ENCODE data around the gene GTPBP6.

Gene GTPBP6

GRCh38 chrX:318739-319578 is at the start of gene GTPBP6:
Gene GTPBP6, minus strand, starts transcription at chrX:318796. Its CDS starts 9 bp downstream, at chrX:318787.
- Histone ChIP-seq H3K4me3 (ENCODE audit: low read length) (peak within 1 kb of the TSS; percentile 96), H3K4me2 (ENCODE audit: low read length) (peak within 1 kb of the TSS; percentile 95), H3K27ac (ENCODE audit: low read depth, low read length) (peak within 1 kb of the TSS; percentile 72), H3K9me2 (replicated peaks; ENCODE audit: control insufficient read depth, low read length) (no peaks in the 10 kb centered on the region), H3K36me3 (ENCODE audit: control insufficient read depth, low read length) (peaks cover 28% of the 10 kb centered on the region), H3K4me1 (ENCODE audit: control insufficient read depth, low read length) (peaks cover 30% of the 10 kb centered on the region), H3K27me3 (ENCODE audit: control insufficient read depth, low read length) (no peaks in the 10 kb centered on the region; the same call in 1 of the 2 replicates), H3F3A (ENCODE audit: control insufficient read depth, insufficient read depth) (peaks cover 10% of the 10 kb centered on the region; the same call in 1 of the 2 replicates), H3K79me2 (ENCODE audit: control insufficient read depth, low read length) (peaks cover 32% of the 10 kb centered on the region), H3K9me3 (ENCODE audit: control insufficient read depth, insufficient read depth, low read length) (no peaks in the 10 kb centered on the region), H4K20me1 (ENCODE audit: control insufficient read depth, insufficient read depth, low read depth, low read length) (0 out of 2 replicates have a peak, but pooled peaks cover 6% of the 10 kb centered on the region)
- TF ChIP-seq EZH2phosphoT487 (IDR thresholded peaks at IDR 0.05; ENCODE audit: borderline replicate concordance, low read length) (no peak), CTCF (IDR thresholded peaks at IDR 0.05; ENCODE audit: low read depth, low read length, poor library complexity, severe bottlenecking) (peak; percentile 22)

- Histone ChIP-seq H3K4me2 (ENCODE audit: low read length) (no peak overlapping the region), H3K36me3 (ENCODE audit: control insufficient read depth, low read length) (peaks cover 63% of the 10 kb centered on the region), H3K9me2 (replicated peaks; ENCODE audit: control insufficient read depth, low read length) (no peaks in the 10 kb centered on the region), H3K4me3 (ENCODE audit: low read length) (no peak overlapping the region), H4K20me1 (ENCODE audit: control insufficient read depth, insufficient read depth, low read depth, low read length) (peaks cover 10% of the 10 kb centered on the region; the same call in 1 of the 2 replicates), H3K27me3 (ENCODE audit: control insufficient read depth, low read length) (no peaks in the 10 kb centered on the region), H3K79me2 (ENCODE audit: control insufficient read depth, low read length) (peaks cover 79% of the 10 kb centered on the region), H3K4me1 (ENCODE audit: control insufficient read depth, low read length) (peaks cover 53% of the 10 kb centered on the region), H3K9me3 (ENCODE audit: control insufficient read depth, insufficient read depth, low read length) (no peaks in the 10 kb centered on the region; the same call in 1 of the 2 replicates), H3F3A (ENCODE audit: control insufficient read depth, insufficient read depth) (peaks cover 28% of the 10 kb centered on the region), H3K27ac (ENCODE audit: low read depth, low read length) (peak overlapping the region; percentile 36)
- TF ChIP-seq CTCF (IDR thresholded peaks at IDR 0.05; ENCODE audit: low read depth, low read length, poor library complexity, severe bottlenecking) (no peak), EZH2phosphoT487 (IDR thresholded peaks at IDR 0.05; ENCODE audit: borderline replicate concordance, low read length) (no peak)
Observed at GRCh38 chrX:367866-368265, 49.3 kb upstream of the GTPBP6 start.

GRCh38 chrX:367349-367748 is 48.8 kb upstream of the GTPBP6 start:
- H3K4me1 ChIP-seq (ENCODE audit: control insufficient read depth, low read length): peaks cover 50% of the 10 kb centered on the region
- peaks cover 22% of the 10 kb centered on the region for H3F3A ChIP-seq (ENCODE audit: control insufficient read depth, insufficient read depth)
- no peak for TF ChIP-seq CTCF (IDR thresholded peaks at IDR 0.05; ENCODE audit: low read depth, low read length, poor library complexity, severe bottlenecking)
- no peak for TF ChIP-seq EZH2phosphoT487 (IDR thresholded peaks at IDR 0.05; ENCODE audit: borderline replicate concordance, low read length)
- H3K4me3 ChIP-seq (ENCODE audit: low read length): no peak overlapping the region
- H3K9me2 ChIP-seq (replicated peaks; ENCODE audit: control insufficient read depth, low read length): no peaks in the 10 kb centered on the region
- no peak overlapping the region for H3K4me2 ChIP-seq (ENCODE audit: low read length)
- H4K20me1 ChIP-seq (ENCODE audit: control insufficient read depth, insufficient read depth, low read depth, low read length): peaks cover 10% of the 10 kb centered on the region; the same call in 1 of the 2 replicates
- H3K27ac ChIP-seq (ENCODE audit: low read depth, low read length): peak overlapping the region; percentile 36
- no peaks in the 10 kb centered on the region; the same call in 1 of the 2 replicates for H3K9me3 ChIP-seq (ENCODE audit: control insufficient read depth, insufficient read depth, low read length)
- H3K36me3 ChIP-seq (ENCODE audit: control insufficient read depth, low read length): peaks cover 65% of the 10 kb centered on the region
- H3K79me2 ChIP-seq (ENCODE audit: control insufficient read depth, low read length): peaks cover 79% of the 10 kb centered on the region
- no peaks in the 10 kb centered on the region for H3K27me3 ChIP-seq (ENCODE audit: control insufficient read depth, low read length)

All from DOHH2 (cell line).